Uterus (tissue), 4 donors: ENCODE data around the gene FGF14. TPM values are rescaled to one million over a fixed set of nuclear protein-coding genes. Genes with fewer than 3 reads are reported as not detected.

Experiments used
- DNase-seq, 2 donors: peaks; one replicate each; pipeline ENCODE4 v3.0.0-alpha.2; 2019 to 2020
- H3K27ac ChIP-seq, 2 donors: fragments of 200-600 bp; sonication (generic); 1 replicate in 1 of 2; 2 replicates in 1 of 2; pipeline ENCODE4 v1.5.1; 2016 to 2018
- H3K27me3 ChIP-seq, 2 donors: fragments of 200-600 bp; sonication (generic); one replicate each; pipeline ENCODE4 v1.5.1; 2018 to 2019; ENCODE audit warnings: control low read depth in 1 of 2
- H3K36me3 ChIP-seq, 2 donors: fragments of 200-600 bp; sonication (generic); one replicate each; pipeline ENCODE4 v1.5.1; 2019; ENCODE audit warnings: control low read depth in 1 of 2
- H3K4me1 ChIP-seq, 2 donors: fragments of 200-600 bp; sonication (generic); one replicate each; pipeline ENCODE4 v1.5.1; 2018 to 2019; ENCODE audit warnings: control low read depth in 1 of 2
- H3K4me3 ChIP-seq, 2 donors: fragments of 200-600 bp; sonication (generic); 1 replicate in 1 of 2; 2 replicates in 1 of 2; pipeline ENCODE4 v1.5.1; 2018 to 2019; ENCODE audit warnings: mild to moderate bottlenecking in 1 of 2
- H3K9me3 ChIP-seq, 2 donors: fragments of 200-600 bp; sonication (generic); one replicate each; pipeline ENCODE4 v1.5.1; 2019; ENCODE audit warnings: control low read depth in 1 of 2
- CTCF ChIP-seq, 4 experiments: fragments of 200-600 bp in 2 of 4; fragments of 450-650 bp in 2 of 4; sonication (generic) in 2 of 4; IDR thresholded peaks; one replicate each; pipeline ENCODE4 v1.5.1; 2016 to 2019; ENCODE audit warnings: antibody characterized with exemption in 4 of 4, mild to moderate bottlenecking in 2 of 4, moderate library complexity in 1 of 4
- POLR2A ChIP-seq, 2 donors: fragments of 450-650 bp; IDR thresholded peaks; one replicate each; pipeline ENCODE4 v1.6.1; 2016; ENCODE audit warnings: antibody characterized with exemption in 2 of 2, mild to moderate bottlenecking in 1 of 2, moderate library complexity in 1 of 2
- intact Hi-C: fragments of 100-400 bp; cut with DNase I; formaldehyde crosslinking; loops from one replicate; pipeline ENCODE4 v1.15.1; 2023; ENCODE audit warnings: low total_unique reads
- total RNA-seq, 4 donors: library from RNA; depleted of rRNA in 3 of 4; stranded (reverse); fragments of >200 nt in 3 of 4; gene quantifications; one replicate each; pipeline versions ENCODE4 v1.1.0 to v1.2.4, GENCODE V29; 2014 to 2023
- donor health status: DM: yes; HTN: yes; CAD: no.

Gene FGF14
- total RNA-seq, 4 donors from 2014 or later: under 0.01 to 0.98 (median 0.62) TPM; not detected in 1

- intact Hi-C loops: no loop called here
- TF ChIP-seq CTCF (IDR thresholded peaks at IDR 0.05) (no peak), POLR2A (IDR thresholded peaks at IDR 0.05) (no peak)
- Histone ChIP-seq H3K27me3 (no peaks in the 10 kb centered on the region), H3K4me3 (no peak overlapping the region), H3K4me1 (no peaks in the 10 kb centered on the region), H3K36me3 (no peaks in the 10 kb centered on the region), H3K9me3 (no peaks in the 10 kb centered on the region), H3K27ac (no peak overlapping the region)
- DNase-seq: no peak
These were observed 164.6 kb downstream of the FGF14 start for GRCh38 chr13:102237230-102237629.

GRCh38 chr13:102236830-102237229, 165.0 kb downstream of the FGF14 start:
- H3K4me3 ChIP-seq: no peak overlapping the region
- no peak for DNase-seq
- no peaks in the 10 kb centered on the region for H3K36me3 ChIP-seq
- H3K9me3 ChIP-seq: no peaks in the 10 kb centered on the region
- H3K27ac ChIP-seq: no peak overlapping the region
- TF ChIP-seq CTCF (IDR thresholded peaks at IDR 0.05): no peak
- no peak for TF ChIP-seq POLR2A (IDR thresholded peaks at IDR 0.05)
- no peaks in the 10 kb centered on the region for H3K27me3 ChIP-seq
- no peaks in the 10 kb centered on the region for H3K4me1 ChIP-seq
- intact Hi-C loops: no loop called here

GRCh38 chr13:102236341-102236740, 165.5 kb downstream of the FGF14 start:
- Histone ChIP-seq H3K9me3 (no peaks in the 10 kb centered on the region), H3K4me3 (no peak overlapping the region), H3K27me3 (no peaks in the 10 kb centered on the region), H3K4me1 (no peaks in the 10 kb centered on the region), H3K27ac (no peak overlapping the region), H3K36me3 (no peaks in the 10 kb centered on the region)
- no peak for TF ChIP-seq CTCF (IDR thresholded peaks at IDR 0.05)
- TF ChIP-seq POLR2A (IDR thresholded peaks at IDR 0.05): no peak
- intact Hi-C loops: no loop called here
- DNase-seq: no peak

- no peak overlapping the region for H3K4me3 ChIP-seq
- intact Hi-C loops: no loop called here
- TF ChIP-seq POLR2A (IDR thresholded peaks at IDR 0.05): no peak
- no peak for TF ChIP-seq CTCF (IDR thresholded peaks at IDR 0.05)
- no peaks in the 10 kb centered on the region for H3K36me3 ChIP-seq
- H3K9me3 ChIP-seq: no peaks in the 10 kb centered on the region
- H3K27ac ChIP-seq: no peak overlapping the region
- no peak for DNase-seq
- no peaks in the 10 kb centered on the region for H3K27me3 ChIP-seq
- H3K4me1 ChIP-seq: no peaks in the 10 kb centered on the region
These were observed 166.2 kb downstream of the FGF14 start for GRCh38 chr13:102235689-102236088.

- H3K27me3 ChIP-seq: no peaks in the 10 kb centered on the region
- no peaks in the 10 kb centered on the region for H3K4me1 ChIP-seq
- DNase-seq: no peak
- no peak for TF ChIP-seq CTCF (IDR thresholded peaks at IDR 0.05)
- TF ChIP-seq POLR2A (IDR thresholded peaks at IDR 0.05): no peak
- H3K27ac ChIP-seq: no peak overlapping the region
- H3K4me3 ChIP-seq: no peak overlapping the region
- intact Hi-C loops: no loop called here
- H3K9me3 ChIP-seq: no peaks in the 10 kb centered on the region
- no peaks in the 10 kb centered on the region for H3K36me3 ChIP-seq
These were observed 167.2 kb downstream of the FGF14 start for GRCh38 chr13:102234618-102235017.
